Measurements from ENCODE around the gene IFITM5. TPM values are rescaled to one million over a fixed set of nuclear protein-coding genes. Genes with fewer than 3 reads are reported as not detected.

Gene IFITM5
- total and polyA plus RNA-seq, 2 donors from 2014 or later, result not detected

GRCh38 chr11:285894-286220 is 13.5 kb downstream of the IFITM5 start:
- TF ChIP-seq CTCF (IDR thresholded peaks at IDR 0.05; ENCODE audit: borderline replicate concordance, extremely low read depth, insufficient read depth), result no peak
- peak in 1 of 5 donors; percentile 28 for DNase-seq
- H3K9me3 ChIP-seq (ENCODE audit: control insufficient read depth in 2 of 3, insufficient read depth in 1 of 3, low read length in 3 of 3), result no peaks in the 10 kb centered on the region
- H3K4me3 ChIP-seq (ENCODE audit: low read length in 3 of 3), result no peak overlapping the region
- H3K27me3 ChIP-seq (ENCODE audit: control insufficient read depth, insufficient read depth, low read length), result peaks cover 15% of the 10 kb centered on the region
- intact Hi-C loops (cut with DNase I), result no loop called here
- no peak overlapping the region for H3K9ac ChIP-seq (ENCODE audit: low read length in 3 of 3)
- no peaks in the 10 kb centered on the region for H3K36me3 ChIP-seq (ENCODE audit: control insufficient read depth in 2 of 3, insufficient read depth in 3 of 3, low read length in 3 of 3)
- no peak for FAIRE-seq
- H3K27ac ChIP-seq (ENCODE audit: low read depth in 2 of 2, low read length in 2 of 2), result no peak overlapping the region
- H3K4me1 ChIP-seq (ENCODE audit: control insufficient read depth in 2 of 3, insufficient read depth in 2 of 3, low read depth in 1 of 3, low read length in 3 of 3), result peaks cover 0 to 15% (median 0%) of the 10 kb centered on the region in 3 donors

GRCh38 chr11:285021-285893 is 14.1 kb downstream of the IFITM5 start:
- intact Hi-C loops (cut with DNase I), result no loop called here
- Histone ChIP-seq H3K27ac (ENCODE audit: low read depth in 2 of 2, low read length in 2 of 2) (no peak overlapping the region), H3K9ac (ENCODE audit: low read length in 3 of 3) (no peak overlapping the region), H3K36me3 (ENCODE audit: control insufficient read depth in 2 of 3, insufficient read depth in 3 of 3, low read length in 3 of 3) (no peaks in the 10 kb centered on the region), H3K9me3 (ENCODE audit: control insufficient read depth in 2 of 3, insufficient read depth in 1 of 3, low read length in 3 of 3) (no peaks in the 10 kb centered on the region), H3K4me3 (ENCODE audit: low read length in 3 of 3) (no peak overlapping the region), H3K4me1 (ENCODE audit: control insufficient read depth in 2 of 3, insufficient read depth in 2 of 3, low read depth in 1 of 3, low read length in 3 of 3) (peaks cover 0 to 17% (median 0%) of the 10 kb centered on the region in 3 donors), H3K27me3 (ENCODE audit: control insufficient read depth, insufficient read depth, low read length) (peaks cover 17% of the 10 kb centered on the region)
- DNase-seq (peak in 1 of 5 donors; percentile 57), FAIRE-seq (no peak)
- no peak for TF ChIP-seq CTCF (IDR thresholded peaks at IDR 0.05; ENCODE audit: borderline replicate concordance, extremely low read depth, insufficient read depth)

GRCh38 chr11:284105-285020 is 15.0 kb downstream of the IFITM5 start:
- FAIRE-seq, result no peak
- Histone ChIP-seq H3K27me3 (ENCODE audit: control insufficient read depth, insufficient read depth, low read length) (peaks cover 17% of the 10 kb centered on the region), H3K36me3 (ENCODE audit: control insufficient read depth in 2 of 3, insufficient read depth in 3 of 3, low read length in 3 of 3) (no peaks in the 10 kb centered on the region), H3K9ac (ENCODE audit: low read length in 3 of 3) (no peak overlapping the region), H3K4me3 (ENCODE audit: low read length in 3 of 3) (no peak overlapping the region), H3K4me1 (ENCODE audit: control insufficient read depth in 2 of 3, insufficient read depth in 2 of 3, low read depth in 1 of 3, low read length in 3 of 3) (peaks cover 0 to 16% (median 0%) of the 10 kb centered on the region in 3 donors), H3K9me3 (ENCODE audit: control insufficient read depth in 2 of 3, insufficient read depth in 1 of 3, low read length in 3 of 3) (no peaks in the 10 kb centered on the region), H3K27ac (ENCODE audit: low read depth in 2 of 2, low read length in 2 of 2) (no peak overlapping the region)
- peak; percentile 65 to 85 (median 78) for DNase-seq
- no peak for TF ChIP-seq CTCF (IDR thresholded peaks at IDR 0.05; ENCODE audit: borderline replicate concordance, extremely low read depth, insufficient read depth)
- intact Hi-C loops (cut with DNase I), result no loop called here
